ENCODE measurements around the gene CLEC16A. TPM values are rescaled to one million over a fixed set of nuclear protein-coding genes. Genes with fewer than 3 reads are reported as not detected.

CLEC16A gene
- total and polyA plus RNA-seq, 2 donors (not counting 1 experiment from before 2014, with no cell fraction given) = 21.9 to 79.5 TPM

DNA sequence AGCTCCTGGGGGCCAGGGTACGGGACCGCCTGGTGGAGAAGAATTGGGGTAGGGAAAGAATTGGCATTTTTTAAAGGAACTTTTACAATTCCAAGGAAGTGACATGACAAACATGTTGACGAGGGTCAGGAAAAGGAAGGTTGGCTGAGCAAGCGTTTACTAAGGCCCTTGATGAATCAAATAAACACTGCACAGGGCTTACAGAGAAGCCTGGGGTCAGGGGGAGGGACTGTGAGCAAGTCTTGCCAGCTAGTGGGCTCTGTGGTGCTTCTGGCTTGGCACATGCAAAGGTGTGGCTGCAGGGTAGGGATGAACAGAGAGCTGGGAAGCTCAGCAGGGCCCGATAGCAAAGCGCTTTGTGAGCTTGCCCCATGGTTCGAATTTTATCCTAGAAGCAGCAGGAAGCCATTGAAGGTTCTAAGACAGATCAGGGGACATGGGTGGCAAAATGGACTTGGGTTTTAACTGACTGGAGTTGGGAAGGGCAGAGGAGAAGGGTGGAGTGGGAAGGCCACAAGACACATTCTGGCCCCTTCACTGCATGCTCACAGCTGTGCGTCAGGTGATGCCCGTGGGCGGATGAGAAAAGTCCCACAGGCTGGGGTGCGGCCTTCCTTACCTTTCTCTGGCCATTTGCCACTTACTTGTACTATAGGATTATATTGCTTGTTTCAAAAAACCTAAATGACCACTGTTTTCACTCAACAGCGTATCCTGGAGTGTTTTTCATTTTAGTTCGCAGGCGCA is 193.8 kb downstream of the CLEC16A start:
- CTCF ChIA-PET = no interaction called here
- intact Hi-C loops (cut with micrococcal nuclease) = no loop called here
- peak overlapping the region; percentile 6 for H3K27ac Mint-ChIP-seq

DNA sequence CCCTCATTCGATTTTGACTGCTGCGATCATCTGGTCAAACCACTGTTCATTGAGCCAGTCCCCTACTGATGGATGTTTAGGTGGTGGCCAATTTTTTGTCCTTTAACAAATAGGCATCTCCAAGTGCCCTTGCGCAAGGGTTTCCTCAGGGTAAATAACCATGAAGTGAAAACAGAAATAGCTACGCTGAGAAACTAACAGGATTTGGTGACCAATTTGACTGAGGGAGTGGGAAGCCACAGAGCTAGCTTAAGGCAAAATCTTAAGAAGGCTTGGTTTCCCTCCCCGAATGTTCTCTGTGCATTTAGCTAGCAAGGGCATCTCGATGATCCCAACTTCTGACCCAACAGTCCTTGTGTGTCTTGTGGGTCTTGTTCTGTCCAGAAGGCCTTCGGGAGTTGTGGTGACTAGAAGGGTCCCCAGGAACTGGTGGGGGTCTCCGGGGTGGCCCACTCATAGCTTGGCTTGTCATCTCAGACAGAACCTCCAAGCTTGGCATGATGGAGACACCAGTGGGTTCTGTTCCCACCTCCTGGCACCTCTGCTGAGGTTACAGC is 194.5 kb downstream of the CLEC16A start:
- Histone ChIP-seq H3K79me2 (ENCODE audit: control insufficient read depth, insufficient read depth, low read length) (peaks cover 6% of the 10 kb centered on the region), H4K20me1 (ENCODE audit: control insufficient read depth, insufficient read depth, low read length, poor library complexity, severe bottlenecking) (peaks cover 5% of the 10 kb centered on the region), H3K4me3 (ENCODE audit: control extremely low read depth in 1 of 5, extremely low read depth in 1 of 5, insufficient read depth in 1 of 5, low read depth in 2 of 5, low read length in 4 of 5) (no peak overlapping the region), H3K27ac (ENCODE audit: low read length in 2 of 2) (no peak overlapping the region), H3K27me3 (replicated peaks in 1 of 4; ENCODE audit: control extremely low read depth in 1 of 4, control insufficient read depth in 3 of 4, insufficient read depth in 4 of 4, low read length in 3 of 4) (no peaks in the 10 kb centered on the region), H3K36me3 (replicated peaks in 1 of 2; ENCODE audit: control extremely low read depth in 1 of 2, control insufficient read depth in 1 of 2, extremely low read depth in 1 of 2, insufficient read depth in 2 of 2, low read length in 1 of 2) (peaks cover 0 to 48% of the 10 kb centered on the region in 2 experiments), H3K9me3 (ENCODE audit: control extremely low read depth in 1 of 3, control insufficient read depth in 2 of 3, insufficient read depth in 1 of 3, low read length in 2 of 3) (peaks cover 0 to 4% (median 0%) of the 10 kb centered on the region in 3 donors), H3K9ac (ENCODE audit: low read length) (no peak overlapping the region), H3K4me2 (replicated peaks; ENCODE audit: low read depth, low read length, poor library complexity, severe bottlenecking) (no peak overlapping the region), H2AFZ (ENCODE audit: insufficient read depth, low read depth, low read length, poor library complexity, severe bottlenecking) (no peak overlapping the region), H3K4me1 (ENCODE audit: control insufficient read depth in 2 of 2, insufficient read depth in 2 of 2, low read length in 2 of 2) (no peaks in the 10 kb centered on the region)
- POLR2A ChIA-PET = no interaction called here
- 96% methylated on average over 4 of the region's 8 CpGs for WGBS (ENCODE audit: insufficient coverage)
- no peak for ATAC-seq (ENCODE audit: low read depth)
- Mint-ChIP-seq H3K27ac (no peak overlapping the region), H3K27me3 (no peaks in the 10 kb centered on the region), H3K9me3 (ENCODE audit: insufficient read depth) (no peaks in the 10 kb centered on the region), H3K4me3 (no peak overlapping the region), H3K4me1 (peaks cover 10% of the 10 kb centered on the region)
- DNase-seq = no peak
- no peak for TF ChIP-seq EZH2 (IDR thresholded peaks at IDR 0.05; ENCODE audit: borderline replicate concordance, insufficient read depth, low read depth, low read length, poor library complexity, severe bottlenecking)
- TF ChIP-seq, protein P1, sequence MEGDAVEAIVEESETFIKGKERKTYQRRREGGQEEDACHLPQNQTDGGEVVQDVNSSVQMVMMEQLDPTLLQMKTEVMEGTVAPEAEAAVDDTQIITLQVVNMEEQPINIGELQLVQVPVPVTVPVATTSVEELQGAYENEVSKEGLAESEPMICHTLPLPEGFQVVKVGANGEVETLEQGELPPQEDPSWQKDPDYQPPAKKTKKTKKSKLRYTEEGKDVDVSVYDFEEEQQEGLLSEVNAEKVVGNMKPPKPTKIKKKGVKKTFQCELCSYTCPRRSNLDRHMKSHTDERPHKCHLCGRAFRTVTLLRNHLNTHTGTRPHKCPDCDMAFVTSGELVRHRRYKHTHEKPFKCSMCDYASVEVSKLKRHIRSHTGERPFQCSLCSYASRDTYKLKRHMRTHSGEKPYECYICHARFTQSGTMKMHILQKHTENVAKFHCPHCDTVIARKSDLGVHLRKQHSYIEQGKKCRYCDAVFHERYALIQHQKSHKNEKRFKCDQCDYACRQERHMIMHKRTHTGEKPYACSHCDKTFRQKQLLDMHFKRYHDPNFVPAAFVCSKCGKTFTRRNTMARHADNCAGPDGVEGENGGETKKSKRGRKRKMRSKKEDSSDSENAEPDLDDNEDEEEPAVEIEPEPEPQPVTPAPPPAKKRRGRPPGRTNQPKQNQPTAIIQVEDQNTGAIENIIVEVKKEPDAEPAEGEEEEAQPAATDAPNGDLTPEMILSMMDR (IDR thresholded peaks at IDR 0.05) = no peak
- intact Hi-C loops (cut with micrococcal nuclease) = no loop called here
- CTCF ChIA-PET = no interaction called here

More for the DNA sequence above, 193.8 kb downstream of the CLEC16A start:
- no peaks in the 10 kb centered on the region for H3K4me1 ChIP-seq (ENCODE audit: control insufficient read depth in 2 of 2, insufficient read depth in 2 of 2, low read length in 2 of 2)
- Mint-ChIP-seq H3K4me3 (no peak overlapping the region), H3K4me1 (peaks cover 13% of the 10 kb centered on the region), H3K27me3 (no peaks in the 10 kb centered on the region), H3K9me3 (ENCODE audit: insufficient read depth) (no peaks in the 10 kb centered on the region)
- peaks cover 0 to 48% of the 10 kb centered on the region in 2 experiments for H3K36me3 ChIP-seq (replicated peaks in 1 of 2; ENCODE audit: control extremely low read depth in 1 of 2, control insufficient read depth in 1 of 2, extremely low read depth in 1 of 2, insufficient read depth in 2 of 2, low read length in 1 of 2)
- H3K27ac ChIP-seq (ENCODE audit: low read length in 2 of 2) = no peak overlapping the region
- H2AFZ ChIP-seq (ENCODE audit: insufficient read depth, low read depth, low read length, poor library complexity, severe bottlenecking) = no peak overlapping the region
- peaks cover 3% of the 10 kb centered on the region for H3K79me2 ChIP-seq (ENCODE audit: control insufficient read depth, insufficient read depth, low read length)
- no peak overlapping the region for H3K4me2 ChIP-seq (replicated peaks; ENCODE audit: low read depth, low read length, poor library complexity, severe bottlenecking)
- peaks cover 0 to 4% (median 0%) of the 10 kb centered on the region in 3 donors for H3K9me3 ChIP-seq (ENCODE audit: control extremely low read depth in 1 of 3, control insufficient read depth in 2 of 3, insufficient read depth in 1 of 3, low read length in 2 of 3)
- H4K20me1 ChIP-seq (ENCODE audit: control insufficient read depth, insufficient read depth, low read length, poor library complexity, severe bottlenecking) = peaks cover 5% of the 10 kb centered on the region
- 92% methylated on average over 7 of the region's 14 CpGs for WGBS (ENCODE audit: insufficient coverage)
- ATAC-seq (ENCODE audit: low read depth) (no peak), DNase-seq (no peak)
- POLR2A ChIA-PET = no interaction called here
- H3K9ac ChIP-seq (ENCODE audit: low read length) = no peak overlapping the region
- no peak overlapping the region for H3K4me3 ChIP-seq (ENCODE audit: control extremely low read depth in 1 of 5, extremely low read depth in 1 of 5, insufficient read depth in 1 of 5, low read depth in 2 of 5, low read length in 4 of 5)
- H3K27me3 ChIP-seq (replicated peaks in 1 of 4; ENCODE audit: control extremely low read depth in 1 of 4, control insufficient read depth in 3 of 4, insufficient read depth in 4 of 4, low read length in 3 of 4) = no peaks in the 10 kb centered on the region
- TF ChIP-seq, protein P1 (IDR thresholded peaks at IDR 0.05) = no peak
- TF ChIP-seq EZH2 (IDR thresholded peaks at IDR 0.05; ENCODE audit: borderline replicate concordance, insufficient read depth, low read depth, low read length, poor library complexity, severe bottlenecking) = no peak
